ENCODE measurements around the gene NDUFS2.

NDUFS2 gene

GRCh38 chr1:161172776-161173376, 29.3 kb upstream of the NDUFS2 start:
- DNase-seq (ENCODE audit: low read depth): peak; percentile 77

- no peak for DNase-seq (ENCODE audit: low read depth)
Observed at GRCh38 chr1:161173711-161174110, 28.5 kb upstream of the NDUFS2 start.

GRCh38 chr1:161174911-161175310, 27.3 kb upstream of the NDUFS2 start:
- DNase-seq (ENCODE audit: low read depth): no peak

GRCh38 chr1:161175771-161176453, 26.3 kb upstream of the NDUFS2 start:
- DNase-seq (ENCODE audit: low read depth): no peak

- DNase-seq (ENCODE audit: low read depth): peak; percentile 17
Observed at GRCh38 chr1:161176468-161177111, 25.6 kb upstream of the NDUFS2 start.

- DNase-seq (ENCODE audit: low read depth): peak; percentile 82
Observed at GRCh38 chr1:161177112-161177935, 24.8 kb upstream of the NDUFS2 start, which contains the start of gene B4GALT3. Gene B4GALT3, minus strand, starts transcription at chr1:161177507. Its CDS starts 1,447 bp downstream, at chr1:161176060.

- DNase-seq (ENCODE audit: low read depth): no peak
Observed at GRCh38 chr1:161177936-161178244, 24.3 kb upstream of the NDUFS2 start.

- DNase-seq (ENCODE audit: low read depth): no peak
Observed at GRCh38 chr1:161179698-161180097, 22.5 kb upstream of the NDUFS2 start.

- peak; percentile 44 for DNase-seq (ENCODE audit: low read depth)
Observed at GRCh38 chr1:161180639-161181038, 21.5 kb upstream of the NDUFS2 start.

- DNase-seq (ENCODE audit: low read depth): peak; percentile 89
Observed at GRCh38 chr1:161182214-161182613, 20.0 kb upstream of the NDUFS2 start.

GRCh38 chr1:161185282-161185682, 16.9 kb upstream of the NDUFS2 start:
- no peak for DNase-seq (ENCODE audit: low read depth)

GRCh38 chr1:161185732-161186311, 16.3 kb upstream of the NDUFS2 start:
- DNase-seq (ENCODE audit: low read depth): no peak

GRCh38 chr1:161187311-161187710, 14.9 kb upstream of the NDUFS2 start:
- DNase-seq (ENCODE audit: low read depth): no peak

GRCh38 chr1:161188381-161188780, 13.8 kb upstream of the NDUFS2 start:
- no peak for DNase-seq (ENCODE audit: low read depth)

GRCh38 chr1:161189036-161189435, 13.1 kb upstream of the NDUFS2 start:
- DNase-seq (ENCODE audit: low read depth): no peak

GRCh38 chr1:161190962-161191521, 11.1 kb upstream of the NDUFS2 start:
- DNase-seq (ENCODE audit: low read depth): no peak

GRCh38 chr1:161191971-161192370, 10.2 kb upstream of the NDUFS2 start:
- no peak for DNase-seq (ENCODE audit: low read depth)

GRCh38 chr1:161192476-161193465, 9.4 kb upstream of the NDUFS2 start:
- DNase-seq (ENCODE audit: low read depth): peak; percentile 80

- no peak for DNase-seq (ENCODE audit: low read depth)
Observed at GRCh38 chr1:161193561-161194235, 8.5 kb upstream of the NDUFS2 start.

GRCh38 chr1:161195171-161195570, 7.0 kb upstream of the NDUFS2 start:
- DNase-seq (ENCODE audit: low read depth): no peak

Data from ELR (cell line).